ENCODE results near the gene ZNF223.

DNA sequence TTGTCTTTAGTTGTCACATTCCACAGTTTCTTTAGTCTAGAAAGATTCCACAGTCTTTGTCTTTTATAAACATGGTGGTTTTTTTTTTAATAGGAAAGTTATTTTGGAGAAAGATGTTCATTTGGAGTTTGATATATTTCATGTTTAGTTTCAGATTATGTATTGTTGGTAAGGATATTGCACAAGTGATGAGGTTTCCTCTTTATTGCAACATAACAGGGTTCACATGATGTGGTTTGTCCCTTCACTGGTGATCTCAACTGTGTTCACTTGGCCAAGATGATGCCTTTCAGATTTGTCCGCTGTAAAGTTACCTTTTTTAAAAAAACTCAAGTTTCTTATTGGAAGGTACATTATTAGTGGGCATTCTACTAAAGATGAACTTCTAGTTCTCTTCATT is 45.9 kb upstream of the ZNF223 start:
- TF ChIP-seq, protein P1, sequence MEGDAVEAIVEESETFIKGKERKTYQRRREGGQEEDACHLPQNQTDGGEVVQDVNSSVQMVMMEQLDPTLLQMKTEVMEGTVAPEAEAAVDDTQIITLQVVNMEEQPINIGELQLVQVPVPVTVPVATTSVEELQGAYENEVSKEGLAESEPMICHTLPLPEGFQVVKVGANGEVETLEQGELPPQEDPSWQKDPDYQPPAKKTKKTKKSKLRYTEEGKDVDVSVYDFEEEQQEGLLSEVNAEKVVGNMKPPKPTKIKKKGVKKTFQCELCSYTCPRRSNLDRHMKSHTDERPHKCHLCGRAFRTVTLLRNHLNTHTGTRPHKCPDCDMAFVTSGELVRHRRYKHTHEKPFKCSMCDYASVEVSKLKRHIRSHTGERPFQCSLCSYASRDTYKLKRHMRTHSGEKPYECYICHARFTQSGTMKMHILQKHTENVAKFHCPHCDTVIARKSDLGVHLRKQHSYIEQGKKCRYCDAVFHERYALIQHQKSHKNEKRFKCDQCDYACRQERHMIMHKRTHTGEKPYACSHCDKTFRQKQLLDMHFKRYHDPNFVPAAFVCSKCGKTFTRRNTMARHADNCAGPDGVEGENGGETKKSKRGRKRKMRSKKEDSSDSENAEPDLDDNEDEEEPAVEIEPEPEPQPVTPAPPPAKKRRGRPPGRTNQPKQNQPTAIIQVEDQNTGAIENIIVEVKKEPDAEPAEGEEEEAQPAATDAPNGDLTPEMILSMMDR (IDR thresholded peaks at IDR 0.05 in 2 of 3, conservative IDR thresholded peaks at IDR 0.05 in 1 of 3; ENCODE audit: insufficient read depth in 2 of 3, low read depth in 1 of 3, low read length in 3 of 3) = no peak
- TF ChIP-seq HDGF (IDR thresholded peaks at IDR 0.05) (no peak), TGIF2 (CRISPR knock-in tag; IDR thresholded peaks at IDR 0.05) (no peak), ZNF778 (CRISPR knock-in tag; IDR thresholded peaks at IDR 0.05) (no peak), ZSCAN29 (IDR thresholded peaks at IDR 0.05) (no peak), ARNT (IDR thresholded peaks at IDR 0.05) (no peak), GATA2 (CRISPR knock-in tag; IDR thresholded peaks at IDR 0.05) (no peak), BHLHE40 (IDR thresholded peaks at IDR 0.05; ENCODE audit: low read length) (no peak)
- TF ChIP-seq, protein P2, sequence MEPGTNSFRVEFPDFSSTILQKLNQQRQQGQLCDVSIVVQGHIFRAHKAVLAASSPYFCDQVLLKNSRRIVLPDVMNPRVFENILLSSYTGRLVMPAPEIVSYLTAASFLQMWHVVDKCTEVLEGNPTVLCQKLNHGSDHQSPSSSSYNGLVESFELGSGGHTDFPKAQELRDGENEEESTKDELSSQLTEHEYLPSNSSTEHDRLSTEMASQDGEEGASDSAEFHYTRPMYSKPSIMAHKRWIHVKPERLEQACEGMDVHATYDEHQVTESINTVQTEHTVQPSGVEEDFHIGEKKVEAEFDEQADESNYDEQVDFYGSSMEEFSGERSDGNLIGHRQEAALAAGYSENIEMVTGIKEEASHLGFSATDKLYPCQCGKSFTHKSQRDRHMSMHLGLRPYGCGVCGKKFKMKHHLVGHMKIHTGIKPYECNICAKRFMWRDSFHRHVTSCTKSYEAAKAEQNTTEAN (CRISPR knock-in tag; IDR thresholded peaks at IDR 0.05) = no peak
